ENCODE results near the gene SLC39A11.

GRCh38 chr17:72659811-72660210, 432.7 kb downstream of the SLC39A11 start:
- TF ChIP-seq CTCF (IDR thresholded peaks at IDR 0.05) (no peak), POLR2AphosphoS5 (IDR thresholded peaks at IDR 0.05) (no peak), POLR2A (IDR thresholded peaks at IDR 0.05) (no peak), EP300 (IDR thresholded peaks at IDR 0.05) (no peak)
